Parathyroid adenoma (tissue), 2 donors: ENCODE measurements around the gene NXNL1.
A peak's percentile ranks its signal among the peaks of the same experiment; 100 is the strongest.

ENCODE experiments used
- H2AFZ ChIP-seq: fragments of 300-600 bp; sonication (generic); one replicate; pipeline ENCODE4 v1.7.0; 2017; ENCODE audit warnings: antibody characterized with exemption, mild to moderate bottlenecking
- H3K27ac ChIP-seq: fragments of 300-600 bp; sonication (generic); one replicate; pipeline ENCODE4 v1.7.0; 2017
- H3K27me3 ChIP-seq: fragments of 300-600 bp; sonication (generic); one replicate; pipeline ENCODE4 v1.7.0; 2017; ENCODE audit warnings: low read length; ENCODE audit not compliant: control insufficient read depth, insufficient read depth
- H3K36me3 ChIP-seq: fragments of 300-600 bp; sonication (generic); one replicate; pipeline ENCODE4 v1.7.0; 2017; ENCODE audit warnings: low read length; ENCODE audit not compliant: control insufficient read depth, insufficient read depth
- H3K4me1 ChIP-seq: fragments of 300-600 bp; sonication (generic); one replicate; pipeline ENCODE4 v1.7.0; 2017; ENCODE audit warnings: control low read depth
- H3K4me2 ChIP-seq: fragments of 300-600 bp; sonication (generic); one replicate; pipeline ENCODE4 v1.7.0; 2017; ENCODE audit warnings: low read length
- H3K4me3 ChIP-seq: fragments of 300-600 bp; sonication (generic); one replicate; pipeline ENCODE4 v1.7.0; 2017; ENCODE audit warnings: low read depth, low read length
- H3K79me2 ChIP-seq: fragments of 300-600 bp; sonication (generic); one replicate; pipeline ENCODE4 v1.7.0; 2017; ENCODE audit warnings: control low read depth
- H3K9ac ChIP-seq: fragments of 300-600 bp; sonication (generic); one replicate; pipeline ENCODE4 v1.7.0; 2017; ENCODE audit warnings: mild to moderate bottlenecking
- H3K9me3 ChIP-seq: fragments of 300-600 bp; sonication (generic); one replicate; pipeline ENCODE4 v1.7.0; 2017; ENCODE audit warnings: low read length; ENCODE audit not compliant: control insufficient read depth
- CTCF ChIP-seq: fragments of 300-600 bp; sonication (generic); IDR thresholded peaks from one replicate; pipeline ENCODE4 v1.7.0; 2017; ENCODE audit warnings: antibody characterized with exemption, mild to moderate bottlenecking
- donor health status: primary hyperparathyroidism.

The NXNL1 gene

GRCh38 chr19:17458970-17459369, 1.8 kb downstream of the NXNL1 start:
- H3K27me3 ChIP-seq = no peaks in the 10 kb centered on the region

GRCh38 chr19:17457616-17458015, 3.1 kb downstream of the NXNL1 start:
- H3K79me2 ChIP-seq = no peaks in the 10 kb centered on the region
- no peaks in the 10 kb centered on the region for H3K27me3 ChIP-seq
- H3K9ac ChIP-seq = no peak overlapping the region
- no peak overlapping the region for H2AFZ ChIP-seq
- no peak overlapping the region for H3K27ac ChIP-seq
- H3K36me3 ChIP-seq = no peaks in the 10 kb centered on the region
- TF ChIP-seq CTCF = no peak
- no peaks in the 10 kb centered on the region for H3K9me3 ChIP-seq
- no peaks in the 10 kb centered on the region for H3K4me1 ChIP-seq
- no peak overlapping the region for H3K4me3 ChIP-seq
- no peak overlapping the region for H3K4me2 ChIP-seq

More at GRCh38 chr19:17458970-17459369, 1.8 kb downstream of the NXNL1 start:
- TF ChIP-seq CTCF = no peak
- no peaks in the 10 kb centered on the region for H3K79me2 ChIP-seq
- no peak overlapping the region for H3K4me2 ChIP-seq
- H2AFZ ChIP-seq = no peak overlapping the region
- no peaks in the 10 kb centered on the region for H3K36me3 ChIP-seq
- no peak overlapping the region for H3K4me3 ChIP-seq
- H3K27ac ChIP-seq = no peak overlapping the region
- no peaks in the 10 kb centered on the region for H3K9me3 ChIP-seq
- H3K9ac ChIP-seq = no peak overlapping the region
- H3K4me1 ChIP-seq = no peaks in the 10 kb centered on the region

- H3K9ac ChIP-seq = no peak overlapping the region
- no peaks in the 10 kb centered on the region for H3K4me1 ChIP-seq
- H3K79me2 ChIP-seq = no peaks in the 10 kb centered on the region
- no peak overlapping the region for H3K4me2 ChIP-seq
- no peak for TF ChIP-seq CTCF
- no peak overlapping the region for H3K4me3 ChIP-seq
- H3K27ac ChIP-seq = no peak overlapping the region
- H2AFZ ChIP-seq = no peak overlapping the region
- no peaks in the 10 kb centered on the region for H3K9me3 ChIP-seq
- H3K36me3 ChIP-seq = no peaks in the 10 kb centered on the region
- no peaks in the 10 kb centered on the region for H3K27me3 ChIP-seq
Observed at GRCh38 chr19:17456127-17456526, 4.6 kb downstream of the NXNL1 start.

GRCh38 chr19:17455308-17456123, 5.2 kb downstream of the NXNL1 start:
- H2AFZ ChIP-seq = peak overlapping the region; percentile 42
- H3K4me2 ChIP-seq = peak overlapping the region; percentile 35
- no peak overlapping the region for H3K4me3 ChIP-seq
- H3K36me3 ChIP-seq = no peaks in the 10 kb centered on the region
- no peak overlapping the region for H3K9ac ChIP-seq
- TF ChIP-seq CTCF = no peak
- H3K79me2 ChIP-seq = no peaks in the 10 kb centered on the region
- H3K27ac ChIP-seq = no peak overlapping the region
- no peaks in the 10 kb centered on the region for H3K9me3 ChIP-seq
- no peaks in the 10 kb centered on the region for H3K27me3 ChIP-seq
- no peaks in the 10 kb centered on the region for H3K4me1 ChIP-seq

- no peaks in the 10 kb centered on the region for H3K4me1 ChIP-seq
- H3K4me3 ChIP-seq = no peak overlapping the region
- no peaks in the 10 kb centered on the region for H3K27me3 ChIP-seq
Observed at GRCh38 chr19:17454576-17455071, 6.1 kb downstream of the NXNL1 start.

More at GRCh38 chr19:17454576-17455071, 6.1 kb downstream of the NXNL1 start:
- H3K27ac ChIP-seq = no peak overlapping the region
- H3K4me2 ChIP-seq = no peak overlapping the region
- H3K9ac ChIP-seq = no peak overlapping the region
- no peaks in the 10 kb centered on the region for H3K79me2 ChIP-seq
- no peak for TF ChIP-seq CTCF
- no peaks in the 10 kb centered on the region for H3K9me3 ChIP-seq
- H2AFZ ChIP-seq = no peak overlapping the region
- H3K36me3 ChIP-seq = no peaks in the 10 kb centered on the region
